ENCODE data around the gene ACAA2.
"Not testable (repeated sequence)": the region's sequence is repeated elsewhere in the genome, so short reads cannot be mapped to it uniquely, and the experiment has no call there.

ACAA2 gene

GRCh38 chr18:49786019-49786720 lies 27.2 kb downstream of the ACAA2 start:
- Histone ChIP-seq H3K27ac (ENCODE audit: low read depth, low read length) (no peak overlapping the region), H3K27me3 (ENCODE audit: control insufficient read depth, insufficient read depth, low read length) (no peaks in the 10 kb centered on the region), H3K9me3 (ENCODE audit: control insufficient read depth, insufficient read depth, low read depth, low read length) (no peaks in the 10 kb centered on the region), H3K4me1 (ENCODE audit: control insufficient read depth, insufficient read depth, low read length) (no peaks in the 10 kb centered on the region), H3K9ac (ENCODE audit: low read length) (no peak overlapping the region), H3K36me3 (ENCODE audit: control insufficient read depth, insufficient read depth, low read length) (peaks cover 85% of the 10 kb centered on the region), H3K4me3 (ENCODE audit: low read depth, low read length) (no peak overlapping the region)

DNA sequence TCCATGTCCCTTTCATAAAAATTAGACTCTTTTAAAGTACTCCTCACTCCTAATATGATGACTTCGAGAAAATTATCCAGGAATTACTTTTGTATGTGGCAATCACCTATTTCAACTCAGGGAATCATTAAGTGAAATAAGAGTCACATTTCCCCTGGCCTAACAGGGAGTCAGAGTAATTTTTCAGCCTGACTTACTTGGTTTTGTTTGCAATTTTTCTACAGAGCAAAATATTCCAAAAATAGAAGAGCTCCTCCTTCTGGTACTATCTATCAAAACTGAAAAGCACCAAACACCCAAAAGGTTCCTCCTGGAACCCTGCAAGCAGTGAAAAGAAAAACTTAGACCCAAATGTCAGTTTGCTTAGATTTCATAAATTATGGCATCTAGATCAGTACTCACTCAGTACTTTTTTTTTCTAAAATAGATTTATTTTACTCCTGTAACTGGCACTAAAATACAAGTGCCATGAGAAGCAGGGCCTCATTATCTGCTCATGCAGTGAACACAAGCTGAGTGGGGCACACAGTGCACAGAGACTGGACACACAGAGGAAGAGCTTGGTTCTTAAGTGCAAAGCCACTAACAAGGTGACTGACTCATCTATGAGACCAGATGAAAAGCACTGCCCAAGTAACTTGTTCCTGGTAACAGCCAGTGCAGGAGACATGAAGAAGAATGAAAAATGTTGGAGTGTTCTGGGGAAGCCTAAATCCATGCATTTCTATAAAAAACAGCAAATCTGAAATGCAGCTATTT lies 28.7 kb downstream of the ACAA2 start:
- Histone ChIP-seq H3K4me3 (ENCODE audit: low read depth, low read length) (no peak overlapping the region), H3K4me1 (ENCODE audit: control insufficient read depth, insufficient read depth, low read length) (no peaks in the 10 kb centered on the region), H3K27ac (ENCODE audit: low read depth, low read length) (no peak overlapping the region), H3K27me3 (ENCODE audit: control insufficient read depth, insufficient read depth, low read length) (no peaks in the 10 kb centered on the region), H3K9me3 (ENCODE audit: control insufficient read depth, insufficient read depth, low read depth, low read length) (no peaks in the 10 kb centered on the region), H3K9ac (ENCODE audit: low read length) (no peak overlapping the region), H3K36me3 (ENCODE audit: control insufficient read depth, insufficient read depth, low read length) (peaks cover 84% of the 10 kb centered on the region)

DNA sequence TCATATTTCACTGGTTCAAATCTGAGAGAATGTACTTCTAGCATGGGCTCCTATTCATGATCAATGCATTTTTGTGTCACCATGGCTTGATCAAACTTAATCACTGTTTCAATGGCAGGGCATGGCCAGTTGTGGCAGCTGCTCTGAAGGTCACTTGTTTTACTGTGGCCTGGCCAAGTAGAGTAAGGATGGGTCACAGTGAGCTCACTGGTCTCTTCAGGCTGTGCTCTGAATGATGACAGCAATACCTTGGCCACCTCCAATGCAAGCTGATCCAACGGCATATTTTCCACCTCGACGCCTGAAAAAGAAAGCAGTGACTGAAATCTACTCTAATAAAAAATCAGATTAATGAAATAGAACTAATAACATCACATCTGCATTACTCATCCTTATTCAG lies 29.7 kb downstream of the ACAA2 start:
- H3K9me3 ChIP-seq (ENCODE audit: control insufficient read depth, insufficient read depth, low read depth, low read length); H3K27me3 ChIP-seq (ENCODE audit: control insufficient read depth, insufficient read depth, low read length); H3K9ac ChIP-seq (ENCODE audit: low read length); H3K4me3 ChIP-seq (ENCODE audit: low read depth, low read length); H3K4me1 ChIP-seq (ENCODE audit: control insufficient read depth, insufficient read depth, low read length); H3K27ac ChIP-seq (ENCODE audit: low read depth, low read length): not testable (repeated sequence)
- H3K36me3 ChIP-seq (ENCODE audit: control insufficient read depth, insufficient read depth, low read length) = peaks cover 75% of the 10 kb centered on the region

DNA sequence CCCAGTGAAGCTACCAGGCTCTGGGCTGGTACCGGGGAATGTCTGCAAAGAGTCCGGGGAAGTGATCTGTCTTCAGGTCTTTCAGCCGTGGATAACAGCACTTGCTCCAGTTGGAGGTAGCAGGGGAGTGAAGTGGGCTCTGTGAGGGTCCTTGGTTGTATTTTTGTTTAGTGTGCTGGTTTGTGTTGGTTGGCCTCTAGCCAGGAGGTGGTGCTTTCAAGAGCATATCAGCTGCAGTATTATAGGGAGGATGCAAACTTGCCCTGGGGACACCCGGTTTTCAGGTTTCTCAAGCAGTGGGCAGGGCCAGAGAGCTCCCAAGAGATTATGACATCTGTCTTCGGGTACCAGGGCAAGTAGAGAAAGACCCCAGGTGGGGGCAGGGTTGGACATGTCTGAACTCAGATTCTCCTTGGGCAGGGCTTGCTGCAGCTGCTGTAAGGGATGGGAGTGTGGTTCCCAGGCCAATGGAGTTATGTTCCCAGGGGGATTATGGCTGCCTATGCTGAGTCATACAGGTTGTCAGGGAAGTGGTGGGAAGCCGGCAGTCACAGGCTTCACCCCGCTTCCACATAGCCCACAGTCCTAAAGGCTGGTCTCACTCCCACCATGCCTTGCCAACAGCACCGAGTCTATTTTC lies 34.4 kb downstream of the ACAA2 start:
- Histone ChIP-seq H3K27me3 (ENCODE audit: control insufficient read depth, insufficient read depth, low read length) (no peaks in the 10 kb centered on the region), H3K4me3 (ENCODE audit: low read depth, low read length) (no peak overlapping the region), H3K4me1 (ENCODE audit: control insufficient read depth, insufficient read depth, low read length) (no peaks in the 10 kb centered on the region), H3K36me3 (ENCODE audit: control insufficient read depth, insufficient read depth, low read length) (peaks cover 36% of the 10 kb centered on the region), H3K27ac (ENCODE audit: low read depth, low read length) (no peak overlapping the region), H3K9me3 (ENCODE audit: control insufficient read depth, insufficient read depth, low read depth, low read length) (peaks cover 8% of the 10 kb centered on the region; the same call in 1 of the 2 replicates), H3K9ac (ENCODE audit: low read length) (no peak overlapping the region)

- peaks cover 8% of the 10 kb centered on the region for H3K4me1 ChIP-seq (ENCODE audit: control insufficient read depth, insufficient read depth, low read length)
- no peak overlapping the region for H3K4me3 ChIP-seq (ENCODE audit: low read depth, low read length)
- no peaks in the 10 kb centered on the region for H3K36me3 ChIP-seq (ENCODE audit: control insufficient read depth, insufficient read depth, low read length)
- no peaks in the 10 kb centered on the region for H3K27me3 ChIP-seq (ENCODE audit: control insufficient read depth, insufficient read depth, low read length)
- no peak overlapping the region for H3K9ac ChIP-seq (ENCODE audit: low read length)
- H3K27ac ChIP-seq (ENCODE audit: low read depth, low read length) = no peak overlapping the region
- no peaks in the 10 kb centered on the region for H3K9me3 ChIP-seq (ENCODE audit: control insufficient read depth, insufficient read depth, low read depth, low read length)
These were observed 44.1 kb downstream of the ACAA2 start for GRCh38 chr18:49769047-49769728.

- no peaks in the 10 kb centered on the region for H3K9me3 ChIP-seq (ENCODE audit: control insufficient read depth, insufficient read depth, low read depth, low read length)
- H3K27me3 ChIP-seq (ENCODE audit: control insufficient read depth, insufficient read depth, low read length) = no peaks in the 10 kb centered on the region
- H3K9ac ChIP-seq (ENCODE audit: low read length) = no peak overlapping the region
- no peaks in the 10 kb centered on the region for H3K36me3 ChIP-seq (ENCODE audit: control insufficient read depth, insufficient read depth, low read length)
- no peak overlapping the region for H3K27ac ChIP-seq (ENCODE audit: low read depth, low read length)
- H3K4me3 ChIP-seq (ENCODE audit: low read depth, low read length) = no peak overlapping the region
- H3K4me1 ChIP-seq (ENCODE audit: control insufficient read depth, insufficient read depth, low read length) = peaks cover 8% of the 10 kb centered on the region
These were observed 45.3 kb downstream of the ACAA2 start for GRCh38 chr18:49768051-49768391.

DNA sequence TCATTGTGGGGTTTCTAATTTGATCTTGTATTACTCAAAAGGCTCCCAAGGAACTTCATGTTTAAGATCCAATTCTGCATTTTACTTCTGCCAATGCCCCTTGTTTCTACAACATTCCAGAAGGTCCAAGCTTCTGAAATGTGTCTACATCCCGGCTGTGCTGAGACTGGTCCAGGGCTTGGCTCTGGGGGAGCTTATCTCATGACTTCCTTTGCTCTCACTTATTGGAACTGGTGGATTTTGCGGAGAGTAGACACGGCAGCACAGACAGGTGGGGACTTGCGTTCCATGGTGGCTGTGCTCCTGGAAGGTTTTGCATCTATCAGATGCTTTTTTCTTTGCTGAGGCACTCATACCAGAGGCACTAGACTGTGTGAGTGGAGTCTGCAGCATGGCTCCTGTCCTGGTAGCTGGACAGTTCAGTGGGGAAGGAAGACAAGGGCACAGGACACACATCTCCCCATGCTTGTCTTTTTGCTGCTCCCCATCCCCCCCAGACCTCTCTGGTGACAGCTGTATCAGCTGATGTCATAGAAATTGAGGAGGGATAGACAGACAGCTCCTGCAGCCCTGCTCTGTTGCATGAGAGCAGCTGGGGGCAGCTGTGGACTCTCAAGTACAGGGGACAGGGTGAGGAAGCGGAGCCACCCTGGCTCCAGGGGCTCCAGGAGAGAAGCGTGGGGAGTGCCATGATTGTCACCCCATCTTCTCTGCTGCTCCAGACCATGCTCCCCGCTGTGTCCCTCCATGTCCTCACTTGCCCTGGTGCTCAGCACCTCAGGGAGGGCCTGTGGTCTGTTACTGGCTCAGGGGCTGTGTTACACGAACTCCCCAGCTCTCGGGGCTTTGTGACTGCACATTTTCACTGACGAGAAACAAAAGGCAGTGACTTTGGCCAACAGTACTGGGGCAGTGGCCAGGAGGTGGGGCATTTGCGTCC lies 46.0 kb downstream of the ACAA2 start:
- no peak overlapping the region for H3K27ac ChIP-seq (ENCODE audit: low read depth, low read length)

DNA sequence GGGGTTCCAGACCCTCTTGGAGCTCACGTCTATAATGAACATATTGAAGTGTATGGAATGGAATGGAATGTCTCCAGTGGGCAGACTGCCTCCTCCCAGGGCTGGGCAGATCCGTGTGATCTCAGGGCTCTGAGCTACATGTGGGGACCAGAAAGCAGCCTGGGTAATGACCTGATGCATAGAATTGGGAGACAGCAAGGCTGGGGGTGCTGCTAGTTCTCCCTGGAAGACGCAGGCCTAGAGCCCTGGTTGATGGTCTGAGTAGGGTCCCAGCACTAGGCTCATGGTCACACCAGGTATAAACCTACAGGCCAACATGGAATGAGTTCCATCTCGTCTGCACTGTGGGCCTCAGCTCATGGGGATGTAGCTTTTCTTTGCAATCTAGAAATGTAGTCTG lies 46.7 kb downstream of the ACAA2 start:
- Histone ChIP-seq H3K27ac (ENCODE audit: low read depth, low read length) (no peak overlapping the region), H3K36me3 (ENCODE audit: control insufficient read depth, insufficient read depth, low read length) (no peaks in the 10 kb centered on the region), H3K9ac (ENCODE audit: low read length) (no peak overlapping the region), H3K4me3 (ENCODE audit: low read depth, low read length) (no peak overlapping the region), H3K9me3 (ENCODE audit: control insufficient read depth, insufficient read depth, low read depth, low read length) (no peaks in the 10 kb centered on the region), H3K4me1 (ENCODE audit: control insufficient read depth, insufficient read depth, low read length) (peaks cover 8% of the 10 kb centered on the region), H3K27me3 (ENCODE audit: control insufficient read depth, insufficient read depth, low read length) (no peaks in the 10 kb centered on the region)

More for the DNA sequence above, 46.0 kb downstream of the ACAA2 start:
- no peak overlapping the region for H3K9ac ChIP-seq (ENCODE audit: low read length)
- no peak overlapping the region for H3K4me3 ChIP-seq (ENCODE audit: low read depth, low read length)
- H3K27me3 ChIP-seq (ENCODE audit: control insufficient read depth, insufficient read depth, low read length) = no peaks in the 10 kb centered on the region
- H3K9me3 ChIP-seq (ENCODE audit: control insufficient read depth, insufficient read depth, low read depth, low read length) = no peaks in the 10 kb centered on the region
- H3K36me3 ChIP-seq (ENCODE audit: control insufficient read depth, insufficient read depth, low read length) = no peaks in the 10 kb centered on the region
- peaks cover 8% of the 10 kb centered on the region for H3K4me1 ChIP-seq (ENCODE audit: control insufficient read depth, insufficient read depth, low read length)

DNA sequence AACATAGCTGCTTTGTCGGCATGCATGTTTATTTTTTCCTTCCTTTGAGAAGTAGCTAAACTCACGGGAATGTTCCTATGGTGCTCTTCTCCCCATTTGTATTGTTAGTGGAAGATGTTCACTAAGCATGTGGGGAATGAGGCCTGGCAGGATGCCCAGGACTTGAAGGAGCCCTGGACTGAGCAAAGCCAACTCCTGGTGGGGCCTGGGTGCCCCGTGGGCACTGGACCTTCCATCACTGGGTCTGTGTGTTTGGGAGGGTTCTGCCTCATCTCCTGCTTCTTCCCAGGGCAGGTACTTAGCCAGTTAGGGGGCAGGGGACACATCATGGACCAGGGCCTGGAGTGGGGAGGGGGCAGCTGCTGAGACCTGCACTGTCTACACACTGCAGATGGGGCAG lies 49.3 kb downstream of the ACAA2 start:
- Histone ChIP-seq H3K9ac (ENCODE audit: low read length) (no peak overlapping the region), H3K4me1 (ENCODE audit: control insufficient read depth, insufficient read depth, low read length) (peaks cover 20% of the 10 kb centered on the region), H3K27ac (ENCODE audit: low read depth, low read length) (no peak overlapping the region), H3K27me3 (ENCODE audit: control insufficient read depth, insufficient read depth, low read length) (no peaks in the 10 kb centered on the region), H3K9me3 (ENCODE audit: control insufficient read depth, insufficient read depth, low read depth, low read length) (no peaks in the 10 kb centered on the region), H3K4me3 (ENCODE audit: low read depth, low read length) (no peak overlapping the region), H3K36me3 (ENCODE audit: control insufficient read depth, insufficient read depth, low read length) (no peaks in the 10 kb centered on the region)

DNA sequence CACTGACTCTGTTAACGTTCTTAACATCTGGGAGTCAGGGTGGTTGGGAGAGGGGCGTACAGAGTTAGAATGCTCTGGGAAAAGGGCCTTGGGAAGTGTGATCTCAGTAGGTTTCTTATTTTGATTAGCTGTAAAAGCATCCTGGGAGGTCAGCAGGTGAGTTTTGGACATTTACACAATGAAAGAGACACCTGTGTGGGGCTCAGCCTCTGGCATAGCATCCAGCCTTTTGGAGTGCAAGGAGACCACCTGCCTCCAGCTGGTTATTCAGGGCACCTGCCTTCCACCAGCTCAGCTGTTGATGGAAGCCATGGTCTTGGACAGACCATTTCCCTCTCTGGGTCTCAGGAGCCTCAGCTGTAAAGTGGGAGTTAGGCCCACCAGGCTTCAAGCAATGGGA lies 49.7 kb downstream of the ACAA2 start:
- Histone ChIP-seq H3K9ac (ENCODE audit: low read length) (no peak overlapping the region), H3K27me3 (ENCODE audit: control insufficient read depth, insufficient read depth, low read length) (no peaks in the 10 kb centered on the region), H3K4me1 (ENCODE audit: control insufficient read depth, insufficient read depth, low read length) (peaks cover 23% of the 10 kb centered on the region), H3K36me3 (ENCODE audit: control insufficient read depth, insufficient read depth, low read length) (no peaks in the 10 kb centered on the region), H3K4me3 (ENCODE audit: low read depth, low read length) (no peak overlapping the region), H3K9me3 (ENCODE audit: control insufficient read depth, insufficient read depth, low read depth, low read length) (no peaks in the 10 kb centered on the region), H3K27ac (ENCODE audit: low read depth, low read length) (no peak overlapping the region)

Data from HUES6 (cell line).